Ovary (tissue), 3 donors: ENCODE measurements around the gene GALNTL6.

Experiments
- CTCF ChIP-seq, 3 donors: fragments of 450-650 bp in 2 of 3; fragments of 200-600 bp in 1 of 3; IDR thresholded peaks; one replicate each; pipeline versions ENCODE4 v1.5.1 to v1.8.0; 2016 to 2022; ENCODE audit warnings: antibody characterized with exemption in 3 of 3, mild to moderate bottlenecking in 1 of 3
- POLR2A ChIP-seq: fragments of 450-650 bp; IDR thresholded peaks from one replicate; pipeline ENCODE4 v1.6.1; 2017; ENCODE audit warnings: antibody characterized with exemption, mild to moderate bottlenecking, moderate library complexity
- donor health status: DM: no; HTN: no; CAD: no.

- no peak for TF ChIP-seq POLR2A
- no peak for TF ChIP-seq CTCF (IDR thresholded peaks at IDR 0.05)
These were observed 734.5 kb downstream of the GALNTL6 start for GRCh38 chr4:172547724-172548123.
